Measurements from ENCODE around the gene S100A6.

DNA sequence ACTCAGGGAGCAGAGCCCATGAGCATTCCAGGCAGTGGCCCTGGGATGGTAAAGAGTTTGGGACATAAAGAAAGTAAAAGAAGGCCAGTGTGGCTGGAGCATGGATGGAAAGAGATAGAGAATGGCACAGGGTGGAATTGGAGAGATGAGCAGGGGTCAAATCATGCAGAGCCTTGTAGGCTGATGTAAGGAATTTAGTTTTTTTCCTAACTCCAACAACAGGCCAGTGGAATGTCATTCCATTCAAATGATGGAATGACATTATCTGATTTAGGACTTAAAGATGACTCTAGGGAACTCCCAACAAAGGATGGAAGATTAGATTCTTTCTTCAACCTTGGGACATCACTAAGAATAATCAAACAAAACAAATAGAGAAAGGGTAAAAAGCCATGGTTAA lies 42.7 kb upstream of the S100A6 start:
- TF ChIP-seq, protein P1, sequence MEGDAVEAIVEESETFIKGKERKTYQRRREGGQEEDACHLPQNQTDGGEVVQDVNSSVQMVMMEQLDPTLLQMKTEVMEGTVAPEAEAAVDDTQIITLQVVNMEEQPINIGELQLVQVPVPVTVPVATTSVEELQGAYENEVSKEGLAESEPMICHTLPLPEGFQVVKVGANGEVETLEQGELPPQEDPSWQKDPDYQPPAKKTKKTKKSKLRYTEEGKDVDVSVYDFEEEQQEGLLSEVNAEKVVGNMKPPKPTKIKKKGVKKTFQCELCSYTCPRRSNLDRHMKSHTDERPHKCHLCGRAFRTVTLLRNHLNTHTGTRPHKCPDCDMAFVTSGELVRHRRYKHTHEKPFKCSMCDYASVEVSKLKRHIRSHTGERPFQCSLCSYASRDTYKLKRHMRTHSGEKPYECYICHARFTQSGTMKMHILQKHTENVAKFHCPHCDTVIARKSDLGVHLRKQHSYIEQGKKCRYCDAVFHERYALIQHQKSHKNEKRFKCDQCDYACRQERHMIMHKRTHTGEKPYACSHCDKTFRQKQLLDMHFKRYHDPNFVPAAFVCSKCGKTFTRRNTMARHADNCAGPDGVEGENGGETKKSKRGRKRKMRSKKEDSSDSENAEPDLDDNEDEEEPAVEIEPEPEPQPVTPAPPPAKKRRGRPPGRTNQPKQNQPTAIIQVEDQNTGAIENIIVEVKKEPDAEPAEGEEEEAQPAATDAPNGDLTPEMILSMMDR (IDR thresholded peaks at IDR 0.05; ENCODE audit: extremely low read depth in 1 of 2, insufficient read depth in 1 of 2, low read depth in 1 of 2, low read length in 2 of 2) = no peak
- TF ChIP-seq POLR2AphosphoS5 (IDR thresholded peaks at IDR 0.05; ENCODE audit: insufficient read depth, low read depth, low read length) = no peak
- TF ChIP-seq, protein P2, sequence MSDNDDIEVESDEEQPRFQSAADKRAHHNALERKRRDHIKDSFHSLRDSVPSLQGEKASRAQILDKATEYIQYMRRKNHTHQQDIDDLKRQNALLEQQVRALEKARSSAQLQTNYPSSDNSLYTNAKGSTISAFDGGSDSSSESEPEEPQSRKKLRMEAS (IDR thresholded peaks at IDR 0.05; ENCODE audit: insufficient read depth, insufficient read length) = no peak
- TF ChIP-seq POLR2A (IDR thresholded peaks at IDR 0.05; ENCODE audit: low read depth, low read length) = no peak
- TF ChIP-seq EZH2 (IDR thresholded peaks at IDR 0.05; ENCODE audit: borderline replicate concordance, low read depth, low read length, severe bottlenecking) = no peak
- no peak for TF ChIP-seq FOS (IDR thresholded peaks at IDR 0.05; ENCODE audit: borderline replicate concordance, insufficient read depth, low read length)
- no peak for TF ChIP-seq GATA2 (IDR thresholded peaks at IDR 0.05; ENCODE audit: insufficient read depth, insufficient read length, low read depth, low read length)
- TF ChIP-seq JUN (IDR thresholded peaks at IDR 0.05; ENCODE audit: borderline replicate concordance, insufficient read depth, insufficient read length, low read depth) = no peak
- TF ChIP-seq MYC (IDR thresholded peaks at IDR 0.05; ENCODE audit: low read depth, low read length) = no peak
